ENCODE data around the gene RERE. TPM values are rescaled to one million over a fixed set of nuclear protein-coding genes. Genes with fewer than 3 reads are reported as not detected.

Gene RERE
- total RNA-seq, 1 experiment from 2014 or later, result 217 TPM

DNA sequence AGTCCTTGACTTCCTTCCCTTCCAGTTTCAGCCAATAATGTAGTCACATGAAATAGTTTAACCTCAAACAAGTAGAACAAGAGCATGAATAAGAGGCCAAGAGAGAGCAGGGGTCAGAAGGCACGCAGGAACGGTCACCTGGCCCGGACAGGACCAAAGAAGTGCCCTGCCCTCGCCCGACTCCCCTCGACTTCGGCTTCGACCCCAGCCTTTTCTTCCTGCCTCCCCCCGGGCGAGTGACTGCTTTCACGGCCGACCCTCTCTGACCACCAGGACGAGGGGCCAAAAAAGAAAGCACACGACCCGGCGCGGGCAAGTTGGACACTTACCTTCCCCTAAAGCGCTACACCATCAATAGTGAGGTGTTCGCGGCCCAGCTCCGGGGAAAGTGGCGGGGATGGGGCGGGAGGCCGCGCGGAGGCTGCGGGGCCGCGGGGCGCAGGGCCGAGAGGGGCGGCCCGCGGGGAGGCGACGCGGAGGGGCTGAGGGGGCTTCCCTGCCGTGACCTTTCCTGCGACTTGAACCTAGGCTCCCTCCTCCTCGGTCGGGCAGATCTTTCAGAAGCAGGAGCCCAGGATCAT, 519 bp downstream of the RERE start:
- H3K9me3 ChIP-seq (ENCODE audit: control insufficient read depth, insufficient read depth, low read depth, low read length), result no peaks in the 10 kb centered on the region
- TF ChIP-seq, protein P1, sequence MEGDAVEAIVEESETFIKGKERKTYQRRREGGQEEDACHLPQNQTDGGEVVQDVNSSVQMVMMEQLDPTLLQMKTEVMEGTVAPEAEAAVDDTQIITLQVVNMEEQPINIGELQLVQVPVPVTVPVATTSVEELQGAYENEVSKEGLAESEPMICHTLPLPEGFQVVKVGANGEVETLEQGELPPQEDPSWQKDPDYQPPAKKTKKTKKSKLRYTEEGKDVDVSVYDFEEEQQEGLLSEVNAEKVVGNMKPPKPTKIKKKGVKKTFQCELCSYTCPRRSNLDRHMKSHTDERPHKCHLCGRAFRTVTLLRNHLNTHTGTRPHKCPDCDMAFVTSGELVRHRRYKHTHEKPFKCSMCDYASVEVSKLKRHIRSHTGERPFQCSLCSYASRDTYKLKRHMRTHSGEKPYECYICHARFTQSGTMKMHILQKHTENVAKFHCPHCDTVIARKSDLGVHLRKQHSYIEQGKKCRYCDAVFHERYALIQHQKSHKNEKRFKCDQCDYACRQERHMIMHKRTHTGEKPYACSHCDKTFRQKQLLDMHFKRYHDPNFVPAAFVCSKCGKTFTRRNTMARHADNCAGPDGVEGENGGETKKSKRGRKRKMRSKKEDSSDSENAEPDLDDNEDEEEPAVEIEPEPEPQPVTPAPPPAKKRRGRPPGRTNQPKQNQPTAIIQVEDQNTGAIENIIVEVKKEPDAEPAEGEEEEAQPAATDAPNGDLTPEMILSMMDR (IDR thresholded peaks at IDR 0.05), result no peak
- TF ChIP-seq POLR2AphosphoS5 (IDR thresholded peaks at IDR 0.05; ENCODE audit: low read depth, low read length) (no peak), TCF7L2 (IDR thresholded peaks at IDR 0.05; ENCODE audit: low read depth, low read length) (no peak), SIN3A (IDR thresholded peaks at IDR 0.05; ENCODE audit: borderline replicate concordance, insufficient read depth, low read depth, low read length) (no peak)
- TF ChIP-seq, protein P2, sequence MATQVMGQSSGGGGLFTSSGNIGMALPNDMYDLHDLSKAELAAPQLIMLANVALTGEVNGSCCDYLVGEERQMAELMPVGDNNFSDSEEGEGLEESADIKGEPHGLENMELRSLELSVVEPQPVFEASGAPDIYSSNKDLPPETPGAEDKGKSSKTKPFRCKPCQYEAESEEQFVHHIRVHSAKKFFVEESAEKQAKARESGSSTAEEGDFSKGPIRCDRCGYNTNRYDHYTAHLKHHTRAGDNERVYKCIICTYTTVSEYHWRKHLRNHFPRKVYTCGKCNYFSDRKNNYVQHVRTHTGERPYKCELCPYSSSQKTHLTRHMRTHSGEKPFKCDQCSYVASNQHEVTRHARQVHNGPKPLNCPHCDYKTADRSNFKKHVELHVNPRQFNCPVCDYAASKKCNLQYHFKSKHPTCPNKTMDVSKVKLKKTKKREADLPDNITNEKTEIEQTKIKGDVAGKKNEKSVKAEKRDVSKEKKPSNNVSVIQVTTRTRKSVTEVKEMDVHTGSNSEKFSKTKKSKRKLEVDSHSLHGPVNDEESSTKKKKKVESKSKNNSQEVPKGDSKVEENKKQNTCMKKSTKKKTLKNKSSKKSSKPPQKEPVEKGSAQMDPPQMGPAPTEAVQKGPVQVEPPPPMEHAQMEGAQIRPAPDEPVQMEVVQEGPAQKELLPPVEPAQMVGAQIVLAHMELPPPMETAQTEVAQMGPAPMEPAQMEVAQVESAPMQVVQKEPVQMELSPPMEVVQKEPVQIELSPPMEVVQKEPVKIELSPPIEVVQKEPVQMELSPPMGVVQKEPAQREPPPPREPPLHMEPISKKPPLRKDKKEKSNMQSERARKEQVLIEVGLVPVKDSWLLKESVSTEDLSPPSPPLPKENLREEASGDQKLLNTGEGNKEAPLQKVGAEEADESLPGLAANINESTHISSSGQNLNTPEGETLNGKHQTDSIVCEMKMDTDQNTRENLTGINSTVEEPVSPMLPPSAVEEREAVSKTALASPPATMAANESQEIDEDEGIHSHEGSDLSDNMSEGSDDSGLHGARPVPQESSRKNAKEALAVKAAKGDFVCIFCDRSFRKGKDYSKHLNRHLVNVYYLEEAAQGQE (IDR thresholded peaks at IDR 0.05; ENCODE audit: insufficient read depth in 1 of 2, low read depth in 2 of 2, low read length in 1 of 2), result no peak
- intact Hi-C loops (cut with micrococcal nuclease; ENCODE audit: unreplicated experiment) (no loop called here), in situ Hi-C loops (cut with HindIII; ENCODE audit: low pct_unique_long_range_greater_than_20kb, low sequenced_read_pairs) (no loop called here)
- ChIA-PET POLR2A (interaction anchor here (0.6 kb wide), 1 partner anchor 169 kb away, joined by 9 read pairs; no protein-coding TSS in a partner anchor), CTCF (interaction anchor here (0.7 kb wide), 2 partner anchors 15 to 39 kb away, joined by 6 to 10 read pairs; no protein-coding TSS in a partner anchor)
- DNase-seq (ENCODE audit: low read depth, low spot score), result no peak
- H3K36me3 ChIP-seq (ENCODE audit: control insufficient read depth, insufficient read depth, low read length), result no peaks in the 10 kb centered on the region; the same call in 1 of the 2 replicates
- H3K4me1 ChIP-seq (ENCODE audit: control insufficient read depth, insufficient read depth, low read length), result peaks cover 44% of the 10 kb centered on the region
- H3K4me3 ChIP-seq (ENCODE audit: low read depth in 2 of 2, low read length in 2 of 2), result peak overlapping the region; percentile 89 to 91
- ATAC-seq, result peak; percentile 43; the same call in 1 of the 2 replicates
- H3K27me3 ChIP-seq (ENCODE audit: control insufficient read depth, insufficient read depth, low read length), result no peaks in the 10 kb centered on the region
- no TSS peak for BruUV-seq (replicated peaks)
- peak overlapping the region; percentile 93 for H3K27ac ChIP-seq (ENCODE audit: low read length)

DNA sequence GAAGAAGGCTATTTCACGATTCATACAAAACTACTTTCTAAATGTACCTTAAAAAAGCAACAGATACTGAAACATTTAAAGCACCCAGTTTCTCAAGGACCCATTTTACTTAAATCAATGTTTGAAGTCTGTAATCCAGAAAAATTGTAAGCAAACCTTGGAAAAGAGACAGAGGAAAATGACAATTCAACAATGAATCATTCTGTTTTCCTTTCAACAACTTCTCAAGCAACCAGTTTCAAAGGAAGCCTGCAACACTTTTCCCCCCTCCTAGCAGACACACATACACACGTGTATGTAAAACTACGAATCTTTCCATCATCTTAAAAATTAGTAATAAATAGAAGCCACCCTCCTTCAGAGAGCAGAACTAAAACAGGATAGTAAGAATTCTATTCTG, 1.2 kb downstream of the RERE start:
- DNase-seq (ENCODE audit: low read depth, low spot score) (no peak), ATAC-seq (no peak)
- in situ Hi-C loops (cut with HindIII; ENCODE audit: low pct_unique_long_range_greater_than_20kb, low sequenced_read_pairs), result no loop called here
- TF ChIP-seq TCF7L2 (IDR thresholded peaks at IDR 0.05; ENCODE audit: low read depth, low read length), result no peak
- ChIA-PET POLR2A (no interaction called here), CTCF (interaction anchor here (2.0 kb wide), 1 partner anchor 33 kb away, joined by 17 read pairs; no protein-coding TSS in a partner anchor)
- H3K4me3 ChIP-seq (ENCODE audit: low read depth in 2 of 2, low read length in 2 of 2), result peak overlapping the region; percentile 89 to 91
- intact Hi-C loops (cut with micrococcal nuclease; ENCODE audit: unreplicated experiment), result no loop called here
- no peaks in the 10 kb centered on the region for H3K27me3 ChIP-seq (ENCODE audit: control insufficient read depth, insufficient read depth, low read length)
- H3K36me3 ChIP-seq (ENCODE audit: control insufficient read depth, insufficient read depth, low read length), result no peaks in the 10 kb centered on the region; the same call in 1 of the 2 replicates
- H3K27ac ChIP-seq (ENCODE audit: low read length), result peak overlapping the region; percentile 93
- no peaks in the 10 kb centered on the region for H3K9me3 ChIP-seq (ENCODE audit: control insufficient read depth, insufficient read depth, low read depth, low read length)
- no TSS peak for BruUV-seq (replicated peaks)
- peaks cover 40% of the 10 kb centered on the region for H3K4me1 ChIP-seq (ENCODE audit: control insufficient read depth, insufficient read depth, low read length)

DNA sequence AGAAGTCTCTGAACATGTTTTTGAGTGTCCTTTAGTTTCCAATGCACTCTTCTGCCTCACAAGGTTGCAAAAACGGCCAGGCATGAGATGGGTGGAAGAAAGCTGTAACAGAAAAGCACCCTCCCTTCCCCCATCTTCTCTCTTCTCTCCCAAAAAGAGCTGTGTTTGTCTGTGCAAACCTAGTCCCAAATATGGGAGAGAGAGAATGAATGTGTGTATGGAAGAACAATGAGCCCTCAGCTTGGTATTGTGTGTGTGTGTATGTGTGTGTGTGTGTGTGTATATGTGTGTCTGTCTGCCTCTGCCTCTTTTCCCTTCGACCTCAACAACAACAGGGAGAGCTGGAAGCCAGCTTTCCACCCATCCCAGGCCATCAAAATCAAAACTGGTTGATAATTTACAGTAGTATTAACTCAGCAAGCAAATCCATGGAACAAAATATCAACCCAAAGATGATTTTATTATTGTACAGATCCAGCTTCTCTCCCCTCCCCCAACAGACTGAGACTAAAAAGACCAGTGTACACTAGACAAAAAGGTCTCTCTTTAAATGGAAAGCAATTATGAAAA, 1.8 kb downstream of the RERE start:
- TF ChIP-seq POLR2AphosphoS5 (IDR thresholded peaks at IDR 0.05; ENCODE audit: low read depth, low read length) (0 out of 2 replicates have a peak, but pooled peaks have one; percentile 3), TCF7L2 (IDR thresholded peaks at IDR 0.05; ENCODE audit: low read depth, low read length) (no peak)
- DNase-seq (ENCODE audit: low read depth, low spot score) (no peak), ATAC-seq (no peak)
- Histone ChIP-seq H3K9me3 (ENCODE audit: control insufficient read depth, insufficient read depth, low read depth, low read length) (no peaks in the 10 kb centered on the region), H3K36me3 (ENCODE audit: control insufficient read depth, insufficient read depth, low read length) (no peaks in the 10 kb centered on the region; the same call in 1 of the 2 replicates), H3K27ac (ENCODE audit: low read length) (peak overlapping the region; percentile 93), H3K27me3 (ENCODE audit: control insufficient read depth, insufficient read depth, low read length) (no peaks in the 10 kb centered on the region), H3K4me3 (ENCODE audit: low read depth in 2 of 2, low read length in 2 of 2) (peak overlapping the region; percentile 89 to 91), H3K4me1 (ENCODE audit: control insufficient read depth, insufficient read depth, low read length) (peaks cover 36% of the 10 kb centered on the region)
- POLR2A ChIA-PET, result interaction anchor here (0.6 to 1.5 kb wide), 2 partner anchors 33 to 34 kb away, joined by 4 read pairs; no protein-coding TSS in a partner anchor
- CTCF ChIA-PET, result interaction anchor here (2.0 kb wide), 1 partner anchor 33 kb away, joined by 17 read pairs; no protein-coding TSS in a partner anchor
- intact Hi-C loops (cut with micrococcal nuclease; ENCODE audit: unreplicated experiment) (no loop called here), in situ Hi-C loops (cut with HindIII; ENCODE audit: low pct_unique_long_range_greater_than_20kb, low sequenced_read_pairs) (no loop called here)
- TSS peak; percentile 46 for BruUV-seq (replicated peaks)

Data from Panc1 (cell line).